ENCODE results near the gene CELA3A. TPM values are rescaled to one million over a fixed set of nuclear protein-coding genes. Genes with fewer than 3 reads are reported as not detected.

CELA3A gene
- total and polyA plus RNA-seq, 10 of the 15 experiments (the other 5 are each of a cell fraction or from before 2014, with no cell fraction given) = 7.6 TPM; not detected in 9

- TF ChIP-seq SKIL (IDR thresholded peaks at IDR 0.05; ENCODE audit: low read depth, poor library complexity, severe bottlenecking) (no peak), CHD2 (IDR thresholded peaks at IDR 0.05; ENCODE audit: borderline replicate concordance, low read depth, low read length) (no peak), IKZF2 (IDR thresholded peaks at IDR 0.05) (no peak), IRF3 (IDR thresholded peaks at IDR 0.05) (no peak), YY1 (IDR thresholded peaks at IDR 0.05; ENCODE audit: low read depth, low read length) (no peak), FOXK2 (IDR thresholded peaks at IDR 0.05) (no peak)
Observed at GRCh38 chr1:22038036-22038435, 36.6 kb downstream of the CELA3A start (continued).

- FAIRE-seq (peak; percentile 99), DNase-seq (ENCODE audit: low read depth, low spot score) (peak; percentile 97), ATAC-seq (peak; percentile 100)
- peak overlapping the region; percentile 33; the same call in 1 of the 2 replicates for H3K4me3 ChIP-seq
- in situ Hi-C loops (cut with MboI) (no loop called here), intact Hi-C loops (cut with micrococcal nuclease; ENCODE audit: unreplicated experiment) (loop anchor here (2.0 to 10.0 kb wide), 2 partner anchors 15 to 1685 kb away; no protein-coding TSS in a partner anchor)
- no peaks in the 10 kb centered on the region for H3K79me2 ChIP-seq (ENCODE audit: control insufficient read depth, insufficient read depth, low read length)
- H3K27ac ChIP-seq (ENCODE audit: control insufficient read depth, insufficient read depth) = peak overlapping the region; percentile 94
- no peaks in the 10 kb centered on the region for H3K27me3 ChIP-seq (replicated peaks in 1 of 2; ENCODE audit: control insufficient read depth in 2 of 2, insufficient read depth in 2 of 2, low read length in 1 of 2)
- RAD21 ChIA-PET (ENCODE audit: unreplicated experiment) = interaction anchor here (0.6 to 2.3 kb wide), 10 partner anchors 9 to 66 kb away, joined by 3 to 11 read pairs (median 8); partner anchors contain the start of gene CDC42
- no peaks in the 10 kb centered on the region for H3K9me3 ChIP-seq (replicated peaks; ENCODE audit: control insufficient read depth, insufficient read depth, low read length)
- no peaks in the 10 kb centered on the region for H3K36me3 ChIP-seq (ENCODE audit: control insufficient read depth in 2 of 2, insufficient read depth in 2 of 2, low read length in 1 of 2)
- WGBS (ENCODE audit: insufficient coverage, insufficient replicate concordance, low lambda C conversion rate, missing lambda C conversion rate) = 7% methylated on average over 6 of the region's 6 CpGs
- peak overlapping the region; percentile 93 for H3K4me2 ChIP-seq (ENCODE audit: control insufficient read depth, insufficient read depth)
- POLR2A ChIA-PET = interaction anchor here (0.6 to 21.4 kb wide), 6 partner anchors 11 to 1671 kb away, joined by 4 to 325 read pairs (median 6); partner anchors contain the start of gene CDC42
- no peaks in the 10 kb centered on the region for H4K20me1 ChIP-seq (ENCODE audit: control insufficient read depth, insufficient read depth)
- BruUV-seq (replicated peaks) = no TSS peak
- peaks cover 25% of the 10 kb centered on the region for H3K4me1 ChIP-seq (ENCODE audit: control insufficient read depth, insufficient read depth, low read length)
- peak overlapping the region; percentile 78 for H2AFZ ChIP-seq (ENCODE audit: control insufficient read depth, low read depth, low read length)
- peak overlapping the region; percentile 64 for H3K9ac ChIP-seq (ENCODE audit: control insufficient read depth, insufficient read depth, low read length)
- CTCF ChIA-PET = interaction anchor here (0.7 to 3.6 kb wide), 7 partner anchors 10 to 62 kb away, joined by 3 to 35 read pairs (median 5); partner anchors contain the start of gene CDC42
- SMC1A ChIA-PET (ENCODE audit: uncharacterized antibody, unreplicated experiment) = interaction anchor here (1.0 to 5.2 kb wide), 7 partner anchors 8 to 21 kb away, joined by 3 to 78 read pairs (median 6); partner anchors contain the start of gene CDC42
- TF ChIP-seq RELA (IDR thresholded peaks at IDR 0.05; ENCODE audit: borderline replicate concordance, partially characterized antibody) (no peak), E4F1 (IDR thresholded peaks at IDR 0.05; ENCODE audit: borderline replicate concordance, partially characterized antibody) (no peak), ZNF217 (IDR thresholded peaks at IDR 0.05) (no peak), RELB (IDR thresholded peaks at IDR 0.05; ENCODE audit: low read depth) (peak; percentile 51), IRF5 (IDR thresholded peaks at IDR 0.05; ENCODE audit: borderline replicate concordance) (no peak), KDM1A (IDR thresholded peaks at IDR 0.05; ENCODE audit: borderline replicate concordance) (no peak)
Observed at GRCh38 chr1:22039594-22040285, 38.3 kb downstream of the CELA3A start.

Data from GM12878 (cell line).